WTC11 (cell line): ENCODE results near the gene RABL6. TPM values are rescaled to one million over a fixed set of nuclear protein-coding genes. Genes with fewer than 3 reads are reported as not detected.

ENCODE experiments used
- ATAC-seq: fragments of 200-7000 bp; cut with Tn5 transposase; 2 replicates; pipeline ENCODE4 v1.10.0; 2021; ENCODE audit warnings: mild to moderate bottlenecking, moderate library complexity
- CTCF ChIA-PET: fragments of 300-600 bp; sonication (Branson Sonifier 250); formaldehyde crosslinking; loops from one replicate; lab custom pipeline; 2021; ENCODE audit warnings: antibody characterized with exemption; lab: Charles Lee
- POLR2A ChIA-PET: fragments of 350-600 bp; sonication (Branson Sonifier 250); formaldehyde crosslinking; loops from one replicate; lab custom pipeline; 2021; ENCODE audit warnings: antibody characterized with exemption; lab: Charles Lee
- DNase-seq: peaks from one replicate; pipeline ENCODE4 v3.0.0; 2021; ENCODE audit warnings: low spot score
- H3K27ac Mint-ChIP-seq: 2 replicates; pipeline ENCODE4 v1.8.0; 2021; ENCODE audit warnings: mixed read lengths
- H3K27me3 Mint-ChIP-seq: 2 replicates; pipeline ENCODE4 v1.8.0; 2021; ENCODE audit warnings: low read depth, mild to moderate bottlenecking, moderate library complexity, mixed read lengths
- H3K36me3 Mint-ChIP-seq: 2 replicates; pipeline ENCODE4 v1.8.0; 2021; ENCODE audit warnings: mixed read lengths
- H3K4me1 Mint-ChIP-seq: 2 replicates; pipeline ENCODE4 v1.8.0; 2022; ENCODE audit warnings: mixed read lengths
- H3K4me3 Mint-ChIP-seq: 2 replicates; pipeline ENCODE4 v1.8.0; 2021; ENCODE audit warnings: mild to moderate bottlenecking, moderate library complexity, mixed read lengths
- H3K9me3 Mint-ChIP-seq: 2 replicates; pipeline ENCODE4 v1.8.0; 2021; ENCODE audit warnings: mixed read lengths
- ATF1 ChIP-seq: sonication (generic); formaldehyde crosslinking; IDR thresholded peaks from 2 replicates; pipeline ENCODE4 v1.8.1; 2023; ENCODE audit warnings: mild to moderate bottlenecking, moderate library complexity, missing genetic modification reagents
- CBFB ChIP-seq: sonication (generic); formaldehyde crosslinking; IDR thresholded peaks from 2 replicates; pipeline ENCODE4 v1.8.1; 2022; ENCODE audit warnings: mild to moderate bottlenecking, low read depth, missing genetic modification reagents
- CREM ChIP-seq: sonication (generic); formaldehyde crosslinking; IDR thresholded peaks from 2 replicates; pipeline ENCODE4 v1.8.1; 2022; ENCODE audit warnings: mild to moderate bottlenecking, missing genetic modification reagents, moderate library complexity
- ELF4 ChIP-seq: sonication (generic); formaldehyde crosslinking; IDR thresholded peaks from 2 replicates; pipeline ENCODE4 v1.8.1; 2022; ENCODE audit warnings: low read depth, mild to moderate bottlenecking, moderate library complexity, missing genetic modification reagents
- ETV6 ChIP-seq: sonication (generic); formaldehyde crosslinking; IDR thresholded peaks from 2 replicates; pipeline ENCODE4 v1.8.1; 2022; ENCODE audit warnings: mild to moderate bottlenecking, missing genetic modification reagents
- FOXK1 ChIP-seq: sonication (generic); formaldehyde crosslinking; IDR thresholded peaks from 2 replicates; pipeline ENCODE4 v1.8.0; 2022; ENCODE audit warnings: mild to moderate bottlenecking, moderate library complexity, missing genetic modification reagents
- GTF2I ChIP-seq: fragments of 250-450 bp; sonication (Bioruptor Pico); conservative IDR thresholded peaks from 2 replicates; pipeline ENCODE4 v1.4.0; 2021; ENCODE audit warnings: mild to moderate bottlenecking
- IRF2 ChIP-seq: sonication (generic); formaldehyde crosslinking; IDR thresholded peaks from 2 replicates; pipeline ENCODE4 v1.8.0; 2022; ENCODE audit warnings: low read depth, missing genetic modification reagents, borderline replicate concordance
- KAT7 ChIP-seq: sonication (generic); formaldehyde crosslinking; IDR thresholded peaks from 2 replicates; pipeline ENCODE4 v1.8.1; 2023; ENCODE audit warnings: missing genetic modification reagents, mild to moderate bottlenecking, borderline replicate concordance
- RELA ChIP-seq: sonication (generic); formaldehyde crosslinking; IDR thresholded peaks from 2 replicates; pipeline ENCODE4 v1.8.1; 2022; ENCODE audit warnings: missing genetic modification reagents, mild to moderate bottlenecking, borderline replicate concordance
- SOX15 ChIP-seq: fragments of 250-450 bp; sonication (Bioruptor Pico); IDR thresholded peaks from 2 replicates; pipeline ENCODE4 v1.9.0; 2021; ENCODE audit warnings: mild to moderate bottlenecking
- TEAD1 ChIP-seq: sonication (generic); formaldehyde crosslinking; IDR thresholded peaks from 2 replicates; pipeline ENCODE4 v1.8.0; 2022; ENCODE audit warnings: mild to moderate bottlenecking, missing genetic modification reagents
- TEAD4 ChIP-seq: sonication (generic); formaldehyde crosslinking; IDR thresholded peaks from 2 replicates; pipeline ENCODE4 v1.8.0; 2022; ENCODE audit warnings: mild to moderate bottlenecking, missing genetic modification reagents
- ZNF416 ChIP-seq: fragments of 250-450 bp; sonication (Bioruptor Pico); IDR thresholded peaks from 2 replicates; pipeline ENCODE4 v1.9.0; 2021; ENCODE audit warnings: mild to moderate bottlenecking, inconsistent platforms
- ZNF423 ChIP-seq: fragments of 250-450 bp; sonication (Bioruptor Pico); IDR thresholded peaks from 2 replicates; pipeline ENCODE4 v2.1.2; 2022; ENCODE audit warnings: mild to moderate bottlenecking, moderate library complexity
- total RNA-seq: library from RNA; stranded (reverse); gene quantifications from 3 replicates; pipeline ENCODE4 v1.2.3, GENCODE V29; 2021
- TF ChIP-seq, protein P1 (sequence below): fragments of 250-450 bp; sonication (Bioruptor Pico); IDR thresholded peaks from 2 replicates; pipeline ENCODE4 v1.9.0; 2021; ENCODE audit warnings: mild to moderate bottlenecking
- TF ChIP-seq, protein P2 (sequence below): fragments of 250-450 bp; sonication (Bioruptor Pico); IDR thresholded peaks from 2 replicates; pipeline ENCODE4 v1.9.0; 2021; ENCODE audit warnings: mild to moderate bottlenecking
- TF ChIP-seq, protein P3 (sequence below): fragments of 250-450 bp; sonication (Bioruptor Pico); IDR thresholded peaks from 2 replicates; pipeline ENCODE4 v2.1.2; 2022; ENCODE audit warnings: mild to moderate bottlenecking, moderate library complexity
- TF ChIP-seq, protein P4 (sequence below): sonication (generic); formaldehyde crosslinking; IDR thresholded peaks from 2 replicates; pipeline ENCODE4 v1.8.0; 2022; ENCODE audit warnings: mild to moderate bottlenecking, missing genetic modification reagents
- TF ChIP-seq, protein P5 (sequence below): sonication (generic); formaldehyde crosslinking; IDR thresholded peaks from 2 replicates; pipeline ENCODE4 v1.8.1; 2023; ENCODE audit warnings: mild to moderate bottlenecking, missing genetic modification reagents, moderate library complexity
- TF ChIP-seq, protein P6 (sequence below): sonication (generic); formaldehyde crosslinking; IDR thresholded peaks from 2 replicates; pipeline ENCODE4 v1.8.0; 2023; ENCODE audit warnings: missing genetic modification reagents
- TF ChIP-seq, protein P7 (sequence below): sonication (generic); formaldehyde crosslinking; IDR thresholded peaks from 2 replicates; pipeline ENCODE4 v1.8.1; 2023; ENCODE audit warnings: mild to moderate bottlenecking, missing genetic modification reagents
- TF ChIP-seq, protein P8 (sequence below): sonication (generic); formaldehyde crosslinking; IDR thresholded peaks from 2 replicates; pipeline ENCODE4 v1.8.1; 2022; ENCODE audit warnings: mild to moderate bottlenecking, moderate library complexity, missing genetic modification reagents

Gene RABL6
- total RNA-seq, 1 experiment from 2014 or later, result 171 TPM

DNA sequence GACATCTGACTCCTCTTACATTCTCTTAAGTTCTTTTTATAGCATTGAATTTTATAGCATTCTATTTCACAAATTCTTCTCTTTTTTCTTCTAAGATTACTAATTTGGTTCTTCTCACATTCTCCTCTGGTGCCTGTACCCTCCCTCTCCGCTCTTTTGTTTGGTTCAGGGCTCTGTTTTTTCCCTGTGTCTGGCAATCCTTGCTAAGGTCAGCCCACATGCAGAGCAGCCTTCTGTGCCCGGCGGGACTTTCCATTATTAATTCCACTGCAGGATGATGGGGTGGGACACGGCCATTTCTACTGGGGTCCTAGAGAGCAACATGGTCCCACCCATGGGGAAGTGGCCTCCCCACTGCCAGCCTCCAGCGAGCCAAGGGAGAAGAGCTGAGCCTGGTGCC, 68.7 kb downstream of the RABL6 start:
- Mint-ChIP-seq H3K9me3 (peaks cover 25% of the 10 kb centered on the region), H3K27me3 (peaks cover 44% of the 10 kb centered on the region), H3K27ac (no peak overlapping the region), H3K4me1 (no peaks in the 10 kb centered on the region), H3K4me3 (no peak overlapping the region), H3K36me3 (peaks cover 11% of the 10 kb centered on the region)
- TF ChIP-seq ETV6 (CRISPR knock-in tag) (no peak), ELF4 (CRISPR knock-in tag) (no peak), CBFB (CRISPR knock-in tag) (no peak), ZNF423 (CRISPR knock-in tag) (no peak), KAT7 (CRISPR knock-in tag) (no peak)
- ChIA-PET CTCF (no interaction called here), POLR2A (interaction anchor here (0.6 kb wide), 1 partner anchor 288 kb away, joined by 4 read pairs; no protein-coding TSS in a partner anchor)
- ATAC-seq (no peak), DNase-seq (no peak)

DNA sequence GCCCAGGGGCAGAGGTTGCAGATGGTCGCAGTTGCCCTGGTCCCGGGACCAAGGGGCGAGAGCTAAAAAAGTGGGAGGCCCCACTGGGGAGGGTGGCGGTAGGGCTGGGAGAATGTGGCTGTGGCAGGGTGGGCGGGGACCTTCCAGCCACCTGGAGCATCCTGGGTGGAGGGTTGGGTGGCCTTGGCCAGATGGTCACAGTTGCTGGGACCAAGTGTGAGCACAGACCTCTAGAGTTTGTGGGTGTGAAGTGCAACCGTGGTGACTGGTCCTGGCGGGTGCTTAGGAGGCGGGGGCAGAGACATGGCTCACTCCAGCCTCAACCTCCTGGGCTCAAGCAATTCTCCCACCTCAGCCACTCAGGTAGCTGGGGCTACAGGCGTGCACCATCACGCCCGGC, 72.9 kb downstream of the RABL6 start:
- CTCF ChIA-PET, result no interaction called here
- POLR2A ChIA-PET, result interaction anchor here (0.7 kb wide), 1 partner anchor 104 kb away, joined by 3 read pairs; no protein-coding TSS in a partner anchor
- Mint-ChIP-seq H3K27ac (no peak overlapping the region), H3K4me3 (no peak overlapping the region), H3K9me3 (peaks cover 8% of the 10 kb centered on the region), H3K27me3 (peaks cover 23% of the 10 kb centered on the region), H3K36me3 (no peaks in the 10 kb centered on the region), H3K4me1 (peaks cover 2% of the 10 kb centered on the region; the same call in 1 of the 2 replicates)
- DNase-seq (no peak), ATAC-seq (peak; percentile 27; the same call in 1 of the 2 replicates)
- TF ChIP-seq ELF4 (CRISPR knock-in tag) (no peak), RELA (CRISPR knock-in tag) (no peak), TEAD4 (no peak), ZNF416 (CRISPR knock-in tag) (no peak), ATF1 (CRISPR knock-in tag) (no peak), GTF2I (CRISPR knock-in tag) (no peak), FOXK1 (CRISPR knock-in tag) (no peak), CREM (no peak), TEAD1 (CRISPR knock-in tag) (no peak), IRF2 (no peak), KAT7 (CRISPR knock-in tag) (no peak), SOX15 (CRISPR knock-in tag) (no peak)
- TF ChIP-seq, protein P1, sequence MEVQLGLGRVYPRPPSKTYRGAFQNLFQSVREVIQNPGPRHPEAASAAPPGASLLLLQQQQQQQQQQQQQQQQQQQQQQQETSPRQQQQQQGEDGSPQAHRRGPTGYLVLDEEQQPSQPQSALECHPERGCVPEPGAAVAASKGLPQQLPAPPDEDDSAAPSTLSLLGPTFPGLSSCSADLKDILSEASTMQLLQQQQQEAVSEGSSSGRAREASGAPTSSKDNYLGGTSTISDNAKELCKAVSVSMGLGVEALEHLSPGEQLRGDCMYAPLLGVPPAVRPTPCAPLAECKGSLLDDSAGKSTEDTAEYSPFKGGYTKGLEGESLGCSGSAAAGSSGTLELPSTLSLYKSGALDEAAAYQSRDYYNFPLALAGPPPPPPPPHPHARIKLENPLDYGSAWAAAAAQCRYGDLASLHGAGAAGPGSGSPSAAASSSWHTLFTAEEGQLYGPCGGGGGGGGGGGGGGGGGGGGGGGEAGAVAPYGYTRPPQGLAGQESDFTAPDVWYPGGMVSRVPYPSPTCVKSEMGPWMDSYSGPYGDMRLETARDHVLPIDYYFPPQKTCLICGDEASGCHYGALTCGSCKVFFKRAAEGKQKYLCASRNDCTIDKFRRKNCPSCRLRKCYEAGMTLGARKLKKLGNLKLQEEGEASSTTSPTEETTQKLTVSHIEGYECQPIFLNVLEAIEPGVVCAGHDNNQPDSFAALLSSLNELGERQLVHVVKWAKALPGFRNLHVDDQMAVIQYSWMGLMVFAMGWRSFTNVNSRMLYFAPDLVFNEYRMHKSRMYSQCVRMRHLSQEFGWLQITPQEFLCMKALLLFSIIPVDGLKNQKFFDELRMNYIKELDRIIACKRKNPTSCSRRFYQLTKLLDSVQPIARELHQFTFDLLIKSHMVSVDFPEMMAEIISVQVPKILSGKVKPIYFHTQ (CRISPR knock-in tag), result no peak
- TF ChIP-seq, protein P2, sequence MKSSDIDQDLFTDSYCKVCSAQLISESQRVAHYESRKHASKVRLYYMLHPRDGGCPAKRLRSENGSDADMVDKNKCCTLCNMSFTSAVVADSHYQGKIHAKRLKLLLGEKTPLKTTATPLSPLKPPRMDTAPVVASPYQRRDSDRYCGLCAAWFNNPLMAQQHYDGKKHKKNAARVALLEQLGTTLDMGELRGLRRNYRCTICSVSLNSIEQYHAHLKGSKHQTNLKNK (CRISPR knock-in tag), result no peak
- TF ChIP-seq, protein P3, sequence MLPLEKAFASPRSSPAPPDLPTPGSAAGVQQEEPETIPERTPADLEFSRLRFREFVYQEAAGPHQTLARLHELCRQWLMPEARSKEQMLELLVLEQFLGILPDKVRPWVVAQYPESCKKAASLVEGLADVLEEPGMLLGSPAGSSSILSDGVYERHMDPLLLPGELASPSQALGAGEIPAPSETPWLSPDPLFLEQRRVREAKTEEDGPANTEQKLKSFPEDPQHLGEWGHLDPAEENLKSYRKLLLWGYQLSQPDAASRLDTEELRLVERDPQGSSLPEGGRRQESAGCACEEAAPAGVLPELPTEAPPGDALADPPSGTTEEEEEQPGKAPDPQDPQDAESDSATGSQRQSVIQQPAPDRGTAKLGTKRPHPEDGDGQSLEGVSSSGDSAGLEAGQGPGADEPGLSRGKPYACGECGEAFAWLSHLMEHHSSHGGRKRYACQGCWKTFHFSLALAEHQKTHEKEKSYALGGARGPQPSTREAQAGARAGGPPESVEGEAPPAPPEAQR (CRISPR knock-in tag), result no peak
- TF ChIP-seq, protein P4, sequence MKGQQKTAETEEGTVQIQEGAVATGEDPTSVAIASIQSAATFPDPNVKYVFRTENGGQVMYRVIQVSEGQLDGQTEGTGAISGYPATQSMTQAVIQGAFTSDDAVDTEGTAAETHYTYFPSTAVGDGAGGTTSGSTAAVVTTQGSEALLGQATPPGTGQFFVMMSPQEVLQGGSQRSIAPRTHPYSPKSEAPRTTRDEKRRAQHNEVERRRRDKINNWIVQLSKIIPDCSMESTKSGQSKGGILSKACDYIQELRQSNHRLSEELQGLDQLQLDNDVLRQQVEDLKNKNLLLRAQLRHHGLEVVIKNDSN, result no peak
- TF ChIP-seq, protein P5, sequence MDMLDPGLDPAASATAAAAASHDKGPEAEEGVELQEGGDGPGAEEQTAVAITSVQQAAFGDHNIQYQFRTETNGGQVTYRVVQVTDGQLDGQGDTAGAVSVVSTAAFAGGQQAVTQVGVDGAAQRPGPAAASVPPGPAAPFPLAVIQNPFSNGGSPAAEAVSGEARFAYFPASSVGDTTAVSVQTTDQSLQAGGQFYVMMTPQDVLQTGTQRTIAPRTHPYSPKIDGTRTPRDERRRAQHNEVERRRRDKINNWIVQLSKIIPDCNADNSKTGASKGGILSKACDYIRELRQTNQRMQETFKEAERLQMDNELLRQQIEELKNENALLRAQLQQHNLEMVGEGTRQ (CRISPR knock-in tag), result no peak
- TF ChIP-seq, protein P6, sequence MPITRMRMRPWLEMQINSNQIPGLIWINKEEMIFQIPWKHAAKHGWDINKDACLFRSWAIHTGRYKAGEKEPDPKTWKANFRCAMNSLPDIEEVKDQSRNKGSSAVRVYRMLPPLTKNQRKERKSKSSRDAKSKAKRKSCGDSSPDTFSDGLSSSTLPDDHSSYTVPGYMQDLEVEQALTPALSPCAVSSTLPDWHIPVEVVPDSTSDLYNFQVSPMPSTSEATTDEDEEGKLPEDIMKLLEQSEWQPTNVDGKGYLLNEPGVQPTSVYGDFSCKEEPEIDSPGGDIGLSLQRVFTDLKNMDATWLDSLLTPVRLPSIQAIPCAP (CRISPR knock-in tag), result no peak
- TF ChIP-seq, protein P7, sequence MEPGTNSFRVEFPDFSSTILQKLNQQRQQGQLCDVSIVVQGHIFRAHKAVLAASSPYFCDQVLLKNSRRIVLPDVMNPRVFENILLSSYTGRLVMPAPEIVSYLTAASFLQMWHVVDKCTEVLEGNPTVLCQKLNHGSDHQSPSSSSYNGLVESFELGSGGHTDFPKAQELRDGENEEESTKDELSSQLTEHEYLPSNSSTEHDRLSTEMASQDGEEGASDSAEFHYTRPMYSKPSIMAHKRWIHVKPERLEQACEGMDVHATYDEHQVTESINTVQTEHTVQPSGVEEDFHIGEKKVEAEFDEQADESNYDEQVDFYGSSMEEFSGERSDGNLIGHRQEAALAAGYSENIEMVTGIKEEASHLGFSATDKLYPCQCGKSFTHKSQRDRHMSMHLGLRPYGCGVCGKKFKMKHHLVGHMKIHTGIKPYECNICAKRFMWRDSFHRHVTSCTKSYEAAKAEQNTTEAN (CRISPR knock-in tag), result no peak
- TF ChIP-seq, protein P8, sequence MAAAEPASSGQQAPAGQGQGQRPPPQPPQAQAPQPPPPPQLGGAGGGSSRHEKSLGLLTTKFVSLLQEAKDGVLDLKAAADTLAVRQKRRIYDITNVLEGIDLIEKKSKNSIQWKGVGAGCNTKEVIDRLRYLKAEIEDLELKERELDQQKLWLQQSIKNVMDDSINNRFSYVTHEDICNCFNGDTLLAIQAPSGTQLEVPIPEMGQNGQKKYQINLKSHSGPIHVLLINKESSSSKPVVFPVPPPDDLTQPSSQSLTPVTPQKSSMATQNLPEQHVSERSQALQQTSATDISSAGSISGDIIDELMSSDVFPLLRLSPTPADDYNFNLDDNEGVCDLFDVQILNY (CRISPR knock-in tag), result no peak
- TF ChIP-seq, all 79 proteins: peak for 0
